Lower leg skin (tissue), 4 donors: ENCODE data around the gene DDX56. TPM values are rescaled to one million over a fixed set of nuclear protein-coding genes. Genes with fewer than 3 reads are reported as not detected.

Source experiments
- DNase-seq, 2 donors: peaks; one replicate each; pipeline ENCODE4 v3.0.0-alpha.2; 2019; ENCODE audit warnings: low spot score in 2 of 2
- H3K4me3 ChIP-seq: fragments of 200-600 bp; sonication (generic); 2 replicates; pipeline ENCODE4 v1.5.1; 2017; ENCODE audit warnings: mild to moderate bottlenecking, low read depth; ENCODE audit not compliant: poor library complexity, severe bottlenecking
- POLR2A ChIP-seq, 2 donors: fragments of 450-650 bp; IDR thresholded peaks; one replicate each; pipeline ENCODE4 v1.6.1; 2016 to 2017; ENCODE audit warnings: antibody characterized with exemption in 2 of 2, mild to moderate bottlenecking in 1 of 2, moderate library complexity in 1 of 2
- WGBS, 2 donors: methylation state at CpG; one replicate each; pipeline ENCODE4 v1.1.5; 2018; 5-methylcytosine and 5-hydroxymethylcytosine counted together
- intact Hi-C: fragments of 100-400 bp; cut with DNase I; formaldehyde crosslinking; loops from one replicate; pipeline ENCODE4 v1.15.0; 2023; ENCODE audit warnings: low total_unique reads
- total RNA-seq, 4 donors: library from RNA; depleted of rRNA; stranded (reverse); fragments of >200 nt; gene quantifications; one replicate each; pipeline ENCODE4 v1.1.0, GENCODE V29; 2016
- TF ChIP-seq, protein P1 (sequence below), 3 donors: fragments of 450-650 bp; IDR thresholded peaks; one replicate each; pipeline ENCODE4 v1.5.1; 2016; ENCODE audit warnings: antibody characterized with exemption in 3 of 3, mild to moderate bottlenecking in 3 of 3, moderate library complexity in 2 of 3

Gene DDX56
- total RNA-seq, 4 donors from 2014 or later: 58.9 to 71.7 (median 68.3) TPM

GRCh38 chr7:44536090-44536489 lies 37.6 kb downstream of the DDX56 start:
- intact Hi-C loops: no loop called here
- no peak for DNase-seq
- 87 to 88% methylated on average over 10 of the region's 10 CpGs for WGBS, 2 donors
- TF ChIP-seq, protein P1, sequence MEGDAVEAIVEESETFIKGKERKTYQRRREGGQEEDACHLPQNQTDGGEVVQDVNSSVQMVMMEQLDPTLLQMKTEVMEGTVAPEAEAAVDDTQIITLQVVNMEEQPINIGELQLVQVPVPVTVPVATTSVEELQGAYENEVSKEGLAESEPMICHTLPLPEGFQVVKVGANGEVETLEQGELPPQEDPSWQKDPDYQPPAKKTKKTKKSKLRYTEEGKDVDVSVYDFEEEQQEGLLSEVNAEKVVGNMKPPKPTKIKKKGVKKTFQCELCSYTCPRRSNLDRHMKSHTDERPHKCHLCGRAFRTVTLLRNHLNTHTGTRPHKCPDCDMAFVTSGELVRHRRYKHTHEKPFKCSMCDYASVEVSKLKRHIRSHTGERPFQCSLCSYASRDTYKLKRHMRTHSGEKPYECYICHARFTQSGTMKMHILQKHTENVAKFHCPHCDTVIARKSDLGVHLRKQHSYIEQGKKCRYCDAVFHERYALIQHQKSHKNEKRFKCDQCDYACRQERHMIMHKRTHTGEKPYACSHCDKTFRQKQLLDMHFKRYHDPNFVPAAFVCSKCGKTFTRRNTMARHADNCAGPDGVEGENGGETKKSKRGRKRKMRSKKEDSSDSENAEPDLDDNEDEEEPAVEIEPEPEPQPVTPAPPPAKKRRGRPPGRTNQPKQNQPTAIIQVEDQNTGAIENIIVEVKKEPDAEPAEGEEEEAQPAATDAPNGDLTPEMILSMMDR (IDR thresholded peaks at IDR 0.05): no peak
- no peak for TF ChIP-seq POLR2A (IDR thresholded peaks at IDR 0.05)
- H3K4me3 ChIP-seq: no peak overlapping the region

- DNase-seq: no peak
- H3K4me3 ChIP-seq: no peak overlapping the region
- intact Hi-C loops: loop anchor here (2.0 kb wide), 1 partner anchor 25 kb away; no protein-coding TSS in a partner anchor
- 88 to 91% methylated on average over 3 to 8 of the region's 8 CpGs for WGBS, 2 donors
- TF ChIP-seq, protein P1 (IDR thresholded peaks at IDR 0.05): no peak
- no peak for TF ChIP-seq POLR2A (IDR thresholded peaks at IDR 0.05)
Observed at GRCh38 chr7:44535348-44536064, 38.2 kb downstream of the DDX56 start.

GRCh38 chr7:44534501-44534900 lies 39.2 kb downstream of the DDX56 start:
- TF ChIP-seq, protein P1 (IDR thresholded peaks at IDR 0.05): no peak
- no peak for TF ChIP-seq POLR2A (IDR thresholded peaks at IDR 0.05)
- DNase-seq: no peak
- intact Hi-C loops: loop anchor here (2.0 kb wide), 1 partner anchor 24 kb away; no protein-coding TSS in a partner anchor
- no peak overlapping the region for H3K4me3 ChIP-seq
- WGBS, 2 donors: 62 to 66% methylated on average over 7 of the region's 7 CpGs

DNA sequence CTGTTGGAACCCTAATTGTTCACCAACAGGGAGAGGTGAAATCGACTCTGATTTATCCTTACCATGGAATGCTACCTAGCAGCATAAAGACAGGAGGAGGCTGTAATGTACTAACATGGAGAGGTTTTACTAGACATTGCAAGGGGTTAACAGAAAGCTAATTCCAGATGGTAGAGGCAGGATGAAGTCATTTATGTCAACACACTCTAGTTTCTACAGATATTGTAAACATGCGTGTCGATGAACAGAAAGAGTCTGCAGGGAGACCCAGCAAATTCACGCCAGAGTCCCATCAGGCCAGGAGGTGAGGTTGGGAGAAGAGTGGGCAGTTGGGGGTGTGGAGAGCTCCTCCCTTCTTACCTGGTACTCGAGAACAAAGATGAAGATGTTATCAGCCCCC lies 39.6 kb downstream of the DDX56 start:
- H3K4me3 ChIP-seq: no peak overlapping the region
- TF ChIP-seq, protein P1 (IDR thresholded peaks at IDR 0.05): no peak
- TF ChIP-seq POLR2A (IDR thresholded peaks at IDR 0.05): no peak
- DNase-seq: peak in 1 of 2 donors; percentile 28
- 75 to 77% methylated on average over 5 of the region's 5 CpGs for WGBS, 2 donors
- intact Hi-C loops: loop anchor here (2.0 kb wide), 1 partner anchor 23 kb away; no protein-coding TSS in a partner anchor

DNA sequence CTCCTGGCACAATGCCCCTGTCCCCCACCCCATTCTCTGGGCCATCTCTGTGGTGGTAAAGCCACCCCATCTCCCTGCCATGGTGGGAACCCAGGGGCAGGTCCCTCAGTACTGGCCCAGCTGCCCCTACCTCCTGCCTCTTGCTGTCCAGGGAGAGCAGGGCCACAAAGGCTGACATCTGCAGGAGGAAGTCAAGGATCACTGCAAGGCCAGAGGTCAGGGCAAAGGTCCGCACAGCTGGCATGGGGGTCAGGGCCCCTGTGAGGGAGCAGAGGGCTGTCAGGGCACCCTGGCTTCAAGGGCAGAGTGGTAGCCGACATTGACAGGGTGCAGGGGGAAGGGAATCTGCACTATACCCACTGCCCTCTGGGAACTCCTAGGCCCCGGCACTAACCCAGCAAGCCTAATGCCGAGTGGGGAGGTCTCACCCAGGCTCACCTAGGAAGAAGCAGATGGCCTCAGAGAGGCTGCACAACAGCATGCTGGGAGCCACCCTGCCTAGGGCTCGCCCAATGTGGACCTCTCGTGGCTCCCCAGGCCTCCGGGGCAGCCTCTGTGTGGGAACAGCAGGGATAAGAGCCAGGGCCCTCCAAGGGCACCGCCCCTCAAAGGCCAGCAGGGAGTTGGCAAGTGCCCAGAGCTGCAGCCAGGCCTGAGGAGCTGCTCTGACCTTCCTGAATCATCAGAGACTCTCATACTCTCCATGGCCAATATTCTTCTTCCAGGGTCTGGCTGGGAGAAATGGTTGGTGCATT lies 40.2 kb downstream of the DDX56 start:
- peak in 1 of 2 donors; percentile 67 for DNase-seq
- H3K4me3 ChIP-seq: no peak overlapping the region
- intact Hi-C loops: loop anchor here (2.0 kb wide), 1 partner anchor 23 kb away; no protein-coding TSS in a partner anchor
- TF ChIP-seq POLR2A (IDR thresholded peaks at IDR 0.05): no peak
- TF ChIP-seq, protein P1 (IDR thresholded peaks at IDR 0.05): no peak
- WGBS, 2 donors: 79 to 81% methylated on average over 6 to 8 of the region's 8 CpGs
